Endothelial cell of umbilical vein (primary cell): ENCODE data around the gene MRTO4. TPM values are rescaled to one million over a fixed set of nuclear protein-coding genes. Genes with fewer than 3 reads are reported as not detected.

Experiments used
- BruUV-seq: library from RNA; stranded (reverse); fragments of 400-500 nt; replicated peaks from 2 replicates; lab custom pipeline; 2021; lab: Mats Ljungman, UMichigan
- CTCF ChIA-PET: fragments of 300-600, 350-600 bp; sonication (Branson Sonifier 250); formaldehyde crosslinking; loops from one replicate; lab custom pipeline; 2021; ENCODE audit warnings: antibody characterized with exemption, inconsistent platforms; lab: Charles Lee
- POLR2A ChIA-PET: fragments of 300-600, 350-600 bp; sonication (Branson Sonifier 250); formaldehyde crosslinking; loops from one replicate; lab custom pipeline; 2021; ENCODE audit warnings: antibody characterized with exemption, inconsistent platforms; lab: Charles Lee
- DNase-seq: peaks from one replicate; pipeline ENCODE4 v3.0.0-alpha.2; 2011; ENCODE audit warnings: low read depth, low spot score
- FAIRE-seq: peaks from 2 replicates; lab custom pipeline; 2011; peaks lifted over from hg19 to GRCh38; lab: Jason Lieb, UNC
- H2AFZ ChIP-seq: 2 replicates; pipeline ENCODE4 v1.6.0; 2012; ENCODE audit warnings: low read depth, low read length, control low read depth, inconsistent platforms
- H3K27ac ChIP-seq: 2 replicates; pipeline ENCODE4 v1.5.1; 2011; ENCODE audit warnings: low read depth, mild to moderate bottlenecking, control low read depth, low read length, moderate library complexity; ENCODE audit not compliant: insufficient read depth
- H3K27me3 ChIP-seq, 2 experiments: 2 replicates each; pipeline versions ENCODE4 v1.6.0 to v1.6.1; 2011; ENCODE audit warnings: low read length in 2 of 2, mixed read lengths in 1 of 2; ENCODE audit not compliant: control insufficient read depth in 2 of 2, insufficient read depth in 2 of 2
- H3K36me3 ChIP-seq, 2 experiments: 2 replicates in 1 of 2; 3 replicates in 1 of 2; pipeline ENCODE4 v1.5.1; 2011; ENCODE audit warnings: low read length in 2 of 2, mild to moderate bottlenecking in 1 of 2, moderate library complexity in 1 of 2; ENCODE audit not compliant: control insufficient read depth in 2 of 2, insufficient read depth in 2 of 2; ENCODE audit errors: extremely low read depth in 1 of 2
- H3K4me1 ChIP-seq: 3 replicates; pipeline ENCODE4 v1.5.1; 2011; ENCODE audit warnings: mild to moderate bottlenecking, low read length; ENCODE audit not compliant: control insufficient read depth, insufficient read depth; ENCODE audit errors: extremely low read depth
- H3K4me2 ChIP-seq: 2 replicates; pipeline ENCODE4 v1.6.1; 2011; ENCODE audit warnings: low read length, control low read depth, mixed read lengths; ENCODE audit not compliant: insufficient read depth
- H3K4me3 ChIP-seq, 3 experiments: fragments of 200-600 bp in 1 of 3; sonication (generic), shearing (Covaris generic) in 1 of 3; replicated peaks in 1 of 3; 2 replicates each; pipeline ENCODE4 v1.5.1; 2011 to 2016; ENCODE audit warnings: control low read depth in 3 of 3, low read length in 3 of 3, mild to moderate bottlenecking in 2 of 3, inconsistent platforms in 1 of 3, low read depth in 1 of 3, moderate library complexity in 1 of 3; ENCODE audit not compliant: insufficient read depth in 1 of 3
- H3K79me2 ChIP-seq: 2 replicates; pipeline ENCODE4 v1.6.0; 2012; ENCODE audit warnings: low read length, inconsistent platforms; ENCODE audit not compliant: control insufficient read depth, insufficient read depth
- H3K9ac ChIP-seq: replicated peaks from 2 replicates; pipeline ENCODE3; 2011; ENCODE audit warnings: low read length, control low read depth; ENCODE audit not compliant: insufficient read depth; ENCODE audit errors: extremely low read depth
- H3K9me1 ChIP-seq: replicated peaks from 3 replicates; pipeline ENCODE4 v1.6.0; 2011; ENCODE audit warnings: mild to moderate bottlenecking, low read length; ENCODE audit not compliant: control insufficient read depth, insufficient read depth; ENCODE audit errors: extremely low read depth
- H3K9me3 ChIP-seq: replicated peaks from 2 replicates; pipeline ENCODE4 v1.5.1; 2012; ENCODE audit warnings: low read length, inconsistent platforms; ENCODE audit not compliant: control insufficient read depth, insufficient read depth
- H4K20me1 ChIP-seq: replicated peaks from 2 replicates; pipeline ENCODE3; 2011; ENCODE audit warnings: mild to moderate bottlenecking, low read length; ENCODE audit not compliant: control insufficient read depth, insufficient read depth; ENCODE audit errors: extremely low read depth
- EZH2 ChIP-seq: IDR thresholded peaks from 2 replicates; pipeline ENCODE4 v1.6.1; 2012; ENCODE audit warnings: borderline replicate concordance, low read depth, mild to moderate bottlenecking, moderate library complexity, low read length, inconsistent platforms; ENCODE audit not compliant: severe bottlenecking
- FOS ChIP-seq: IDR thresholded peaks from 2 replicates; pipeline ENCODE4 v1.6.1; 2011; ENCODE audit warnings: mild to moderate bottlenecking, low read length, moderate library complexity, borderline replicate concordance; ENCODE audit not compliant: insufficient read depth
- GATA2 ChIP-seq: IDR thresholded peaks from 2 replicates; pipeline ENCODE4 v1.7.0; 2011; ENCODE audit warnings: low read depth, mild to moderate bottlenecking, moderate library complexity, mixed read lengths, low read length; ENCODE audit not compliant: insufficient read length, insufficient read depth
- JUN ChIP-seq: IDR thresholded peaks from 2 replicates; pipeline ENCODE4 v1.6.1; 2011; ENCODE audit warnings: borderline replicate concordance, low read depth; ENCODE audit not compliant: insufficient read length, insufficient read depth
- MYC ChIP-seq: IDR thresholded peaks from one replicate; pipeline ENCODE4 v1.6.1; 2011; ENCODE audit warnings: mild to moderate bottlenecking, low read depth, low read length
- POLR2A ChIP-seq: IDR thresholded peaks from 2 replicates; pipeline ENCODE4 v1.6.1; 2012; ENCODE audit warnings: low read depth, mild to moderate bottlenecking, control low read depth, low read length
- POLR2AphosphoS5 ChIP-seq: IDR thresholded peaks from 2 replicates; pipeline ENCODE4 v1.6.1; 2012; ENCODE audit warnings: low read depth, mild to moderate bottlenecking, control low read depth, low read length, moderate library complexity; ENCODE audit not compliant: insufficient read depth
- dilution Hi-C: fragments of 300-500 bp; cut with MboI; formaldehyde crosslinking; loops from one replicate; pipeline ENCODE4 v1.15.0; 2019; ENCODE audit warnings: low sequenced_read_pairs; ENCODE audit not compliant: extremely low pct_ligation_motif_present
- intact Hi-C: fragments of 100-400 bp; cut with micrococcal nuclease; formaldehyde crosslinking; loops from one replicate; pipeline ENCODE4 v1.10.0; 2022
- polyA plus RNA-seq, 4 experiments: library from polyadenylated mRNA; depleted of rRNA in 3 of 4; stranded (reverse) in 3 of 4; unstranded in 1 of 4; fragments of >200 nt; gene quantifications; 2 replicates each; pipeline versions ENCODE4 v1.2.1 to v1.2.3, GENCODE V29; 2011 to 2012; ENCODE audit warnings: missing spikeins in 1 of 4
- total RNA-seq: library from RNA; stranded (reverse); gene quantifications from 2 replicates; pipeline ENCODE4 v1.2.3, GENCODE V29; 2021
- TF ChIP-seq, protein P1 (sequence below), 2 donors: IDR thresholded peaks; 1 replicate in 1 of 2; 2 replicates in 1 of 2; pipeline ENCODE4 v1.5.1; 2011; ENCODE audit warnings: low read length in 2 of 2, mild to moderate bottlenecking in 2 of 2, moderate library complexity in 2 of 2, control low read depth in 1 of 2, inconsistent platforms in 1 of 2, low read depth in 1 of 2; ENCODE audit not compliant: insufficient read depth in 1 of 2; ENCODE audit errors: extremely low read depth in 1 of 2
- TF ChIP-seq, protein P2 (sequence below): IDR thresholded peaks from 2 replicates; pipeline ENCODE4 v1.6.1; 2011; ENCODE audit not compliant: insufficient read depth, insufficient read length

Gene MRTO4
- total and polyA plus RNA-seq, 2 donors (not counting 3 experiments of a cell fraction or from before 2014, with no cell fraction given), result 33.6 to 49.4 TPM

DNA sequence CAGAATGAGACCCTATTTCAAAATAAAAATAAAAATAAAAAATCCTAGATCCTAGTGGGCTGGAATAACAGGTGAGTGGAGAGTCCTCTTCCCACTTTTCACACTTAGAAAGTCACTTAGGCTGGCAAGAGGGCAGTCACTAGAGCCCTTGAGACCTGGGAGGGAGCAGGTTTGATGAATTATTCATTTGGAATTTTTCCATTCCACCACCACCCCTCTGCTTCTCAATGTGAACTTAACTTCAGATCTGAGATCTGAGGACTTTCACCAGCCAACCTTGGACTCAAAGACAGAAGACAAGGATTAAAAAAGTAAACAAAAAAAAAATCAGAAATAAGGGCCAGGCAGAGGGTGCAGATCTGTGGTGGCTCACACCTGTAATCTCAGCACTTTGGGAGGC, 20.5 kb downstream of the MRTO4 start:
- no peak for DNase-seq
- TF ChIP-seq POLR2AphosphoS5 (no peak), MYC (no peak)
- intact Hi-C loops (loop anchor here (5.0 kb wide), 1 partner anchor 380 kb away; no protein-coding TSS in a partner anchor), dilution Hi-C loops (no loop called here)
- Histone ChIP-seq H3K4me3 (no peak overlapping the region), H3K9ac (no peak overlapping the region), H3K4me2 (no peak overlapping the region), H4K20me1 (no peaks in the 10 kb centered on the region), H3K36me3 (no peaks in the 10 kb centered on the region), H3K4me1 (no peaks in the 10 kb centered on the region), H2AFZ (no peak overlapping the region), H3K27ac (no peak overlapping the region), H3K27me3 (peaks cover 2 to 7% of the 10 kb centered on the region in 2 experiments), H3K9me1 (no peaks in the 10 kb centered on the region), H3K9me3 (no peaks in the 10 kb centered on the region), H3K79me2 (no peaks in the 10 kb centered on the region)
- ChIA-PET POLR2A (no interaction called here), CTCF (no interaction called here)
- no peak for FAIRE-seq
- BruUV-seq, result no TSS peak

DNA sequence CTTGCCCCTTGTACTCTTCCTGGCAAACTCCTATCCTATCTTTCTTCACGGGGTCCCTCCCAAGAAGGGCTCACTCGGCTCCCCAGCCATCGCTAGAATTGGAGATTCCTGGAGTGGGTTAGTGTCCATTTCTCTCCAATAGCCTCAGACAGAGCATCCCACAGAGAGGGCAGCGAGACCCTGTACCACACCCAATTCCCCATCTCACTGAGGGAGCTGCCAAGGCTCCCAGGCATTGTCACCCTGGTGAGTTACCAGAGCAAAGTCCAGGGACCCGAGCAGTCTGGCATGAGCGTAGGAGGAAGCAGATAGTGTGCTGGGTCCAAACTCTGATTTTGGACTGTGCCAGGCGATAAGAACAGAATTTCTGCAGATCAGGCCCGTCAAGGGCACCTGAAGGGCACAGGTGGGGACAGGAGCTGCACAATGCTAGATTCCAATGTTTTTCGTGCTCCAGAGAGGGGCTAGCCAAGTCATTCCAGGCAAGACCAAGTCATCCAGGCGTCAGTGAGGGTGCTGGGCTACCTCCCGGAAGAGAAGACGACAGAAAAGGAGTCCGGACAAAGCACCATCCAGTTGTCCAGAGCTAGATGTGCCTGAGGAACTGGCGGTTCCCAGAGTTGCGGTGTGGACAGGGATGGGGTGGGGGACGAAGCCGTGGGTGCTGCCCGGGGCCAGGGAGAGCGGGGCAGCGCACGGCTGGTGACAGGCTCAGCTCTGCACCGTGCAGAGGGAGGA, 21.7 kb downstream of the MRTO4 start:
- no peaks in the 10 kb centered on the region for H3K36me3 ChIP-seq
- peaks cover 2 to 7% of the 10 kb centered on the region in 2 experiments for H3K27me3 ChIP-seq
- H3K9me1 ChIP-seq, result no peaks in the 10 kb centered on the region
- CTCF ChIA-PET, result no interaction called here
- H2AFZ ChIP-seq, result no peak overlapping the region
- no peak for FAIRE-seq
- dilution Hi-C loops (no loop called here), intact Hi-C loops (loop anchor here (5.0 kb wide), 1 partner anchor 379 kb away; no protein-coding TSS in a partner anchor)
- H4K20me1 ChIP-seq, result no peaks in the 10 kb centered on the region
- H3K79me2 ChIP-seq, result no peaks in the 10 kb centered on the region
- POLR2A ChIA-PET, result no interaction called here
- H3K4me3 ChIP-seq, result no peak overlapping the region
- H3K4me2 ChIP-seq, result no peak overlapping the region
- BruUV-seq, result no TSS peak
- no peak overlapping the region for H3K27ac ChIP-seq
- H3K4me1 ChIP-seq, result no peaks in the 10 kb centered on the region
- TF ChIP-seq JUN (no peak), GATA2 (no peak), POLR2AphosphoS5 (no peak), MYC (no peak), FOS (no peak), POLR2A (no peak), EZH2 (no peak)
- TF ChIP-seq, protein P1, sequence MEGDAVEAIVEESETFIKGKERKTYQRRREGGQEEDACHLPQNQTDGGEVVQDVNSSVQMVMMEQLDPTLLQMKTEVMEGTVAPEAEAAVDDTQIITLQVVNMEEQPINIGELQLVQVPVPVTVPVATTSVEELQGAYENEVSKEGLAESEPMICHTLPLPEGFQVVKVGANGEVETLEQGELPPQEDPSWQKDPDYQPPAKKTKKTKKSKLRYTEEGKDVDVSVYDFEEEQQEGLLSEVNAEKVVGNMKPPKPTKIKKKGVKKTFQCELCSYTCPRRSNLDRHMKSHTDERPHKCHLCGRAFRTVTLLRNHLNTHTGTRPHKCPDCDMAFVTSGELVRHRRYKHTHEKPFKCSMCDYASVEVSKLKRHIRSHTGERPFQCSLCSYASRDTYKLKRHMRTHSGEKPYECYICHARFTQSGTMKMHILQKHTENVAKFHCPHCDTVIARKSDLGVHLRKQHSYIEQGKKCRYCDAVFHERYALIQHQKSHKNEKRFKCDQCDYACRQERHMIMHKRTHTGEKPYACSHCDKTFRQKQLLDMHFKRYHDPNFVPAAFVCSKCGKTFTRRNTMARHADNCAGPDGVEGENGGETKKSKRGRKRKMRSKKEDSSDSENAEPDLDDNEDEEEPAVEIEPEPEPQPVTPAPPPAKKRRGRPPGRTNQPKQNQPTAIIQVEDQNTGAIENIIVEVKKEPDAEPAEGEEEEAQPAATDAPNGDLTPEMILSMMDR (IDR thresholded peaks at IDR 0.05; ENCODE audit: extremely low read depth in 1 of 2, insufficient read depth in 1 of 2, low read depth in 1 of 2, low read length in 2 of 2), result no peak
- TF ChIP-seq, protein P2, sequence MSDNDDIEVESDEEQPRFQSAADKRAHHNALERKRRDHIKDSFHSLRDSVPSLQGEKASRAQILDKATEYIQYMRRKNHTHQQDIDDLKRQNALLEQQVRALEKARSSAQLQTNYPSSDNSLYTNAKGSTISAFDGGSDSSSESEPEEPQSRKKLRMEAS, result no peak
- H3K9ac ChIP-seq, result no peak overlapping the region
- DNase-seq, result no peak
- H3K9me3 ChIP-seq, result no peaks in the 10 kb centered on the region
